Parathyroid adenoma (tissue), 2 donors: ENCODE measurements around the gene C1R.

Experiments used
- H2AFZ ChIP-seq: fragments of 300-600 bp; sonication (generic); one replicate; pipeline ENCODE4 v1.7.0; 2017; ENCODE audit warnings: antibody characterized with exemption, mild to moderate bottlenecking
- H3K27ac ChIP-seq: fragments of 300-600 bp; sonication (generic); one replicate; pipeline ENCODE4 v1.7.0; 2017
- H3K27me3 ChIP-seq: fragments of 300-600 bp; sonication (generic); one replicate; pipeline ENCODE4 v1.7.0; 2017; ENCODE audit warnings: low read length; ENCODE audit not compliant: control insufficient read depth, insufficient read depth
- H3K36me3 ChIP-seq: fragments of 300-600 bp; sonication (generic); one replicate; pipeline ENCODE4 v1.7.0; 2017; ENCODE audit warnings: low read length; ENCODE audit not compliant: control insufficient read depth, insufficient read depth
- H3K4me1 ChIP-seq: fragments of 300-600 bp; sonication (generic); one replicate; pipeline ENCODE4 v1.7.0; 2017; ENCODE audit warnings: control low read depth
- H3K4me2 ChIP-seq: fragments of 300-600 bp; sonication (generic); one replicate; pipeline ENCODE4 v1.7.0; 2017; ENCODE audit warnings: low read length
- H3K4me3 ChIP-seq: fragments of 300-600 bp; sonication (generic); one replicate; pipeline ENCODE4 v1.7.0; 2017; ENCODE audit warnings: low read depth, low read length
- H3K79me2 ChIP-seq: fragments of 300-600 bp; sonication (generic); one replicate; pipeline ENCODE4 v1.7.0; 2017; ENCODE audit warnings: control low read depth
- H3K9ac ChIP-seq: fragments of 300-600 bp; sonication (generic); one replicate; pipeline ENCODE4 v1.7.0; 2017; ENCODE audit warnings: mild to moderate bottlenecking
- H3K9me3 ChIP-seq: fragments of 300-600 bp; sonication (generic); one replicate; pipeline ENCODE4 v1.7.0; 2017; ENCODE audit warnings: low read length; ENCODE audit not compliant: control insufficient read depth
- TF ChIP-seq, protein P1 (sequence below): fragments of 300-600 bp; sonication (generic); IDR thresholded peaks from one replicate; pipeline ENCODE4 v1.7.0; 2017; ENCODE audit warnings: antibody characterized with exemption, mild to moderate bottlenecking
- donor health status: primary hyperparathyroidism.

The C1R gene

DNA sequence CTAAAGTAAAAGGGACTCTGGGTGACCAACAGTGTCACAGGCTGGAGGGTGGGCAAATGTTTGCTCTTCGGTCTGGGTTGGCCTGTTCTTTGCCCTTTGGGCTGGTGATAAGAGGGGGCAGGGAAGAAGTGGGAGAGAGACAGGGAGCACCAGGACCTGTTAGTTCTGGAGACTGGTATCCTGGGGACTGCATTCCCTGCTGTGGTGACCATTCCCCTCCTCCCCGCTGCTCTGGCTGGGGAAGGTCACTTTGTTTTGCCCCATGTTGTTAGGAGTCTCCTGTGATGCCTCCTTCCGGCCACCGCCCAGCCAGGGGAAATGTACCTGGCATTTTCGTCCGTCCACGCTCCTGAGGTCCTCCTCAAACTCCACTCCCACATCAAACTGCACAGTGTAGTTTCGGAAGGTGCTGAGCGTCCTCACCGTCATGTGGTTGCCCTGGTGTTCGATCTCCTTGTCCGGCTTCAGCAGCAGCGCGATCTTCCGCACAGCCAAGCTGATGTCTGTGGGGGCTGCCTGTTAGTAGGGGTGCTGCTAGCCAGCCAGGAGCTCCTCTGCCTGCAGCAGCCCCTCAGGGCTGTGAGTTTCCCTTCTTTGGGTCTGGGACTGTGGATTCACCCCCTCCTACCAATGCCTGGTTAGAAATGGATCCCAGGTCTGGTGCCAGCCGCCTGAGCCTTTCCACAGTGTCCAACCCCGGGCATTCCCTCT, 35.8 kb upstream of the C1R start:
- H3K9me3 ChIP-seq, result no peaks in the 10 kb centered on the region
- no peak overlapping the region for H3K27ac ChIP-seq
- H3K4me2 ChIP-seq, result peak overlapping the region; percentile 31
- no peaks in the 10 kb centered on the region for H3K27me3 ChIP-seq
- H3K9ac ChIP-seq, result no peak overlapping the region
- TF ChIP-seq, protein P1, sequence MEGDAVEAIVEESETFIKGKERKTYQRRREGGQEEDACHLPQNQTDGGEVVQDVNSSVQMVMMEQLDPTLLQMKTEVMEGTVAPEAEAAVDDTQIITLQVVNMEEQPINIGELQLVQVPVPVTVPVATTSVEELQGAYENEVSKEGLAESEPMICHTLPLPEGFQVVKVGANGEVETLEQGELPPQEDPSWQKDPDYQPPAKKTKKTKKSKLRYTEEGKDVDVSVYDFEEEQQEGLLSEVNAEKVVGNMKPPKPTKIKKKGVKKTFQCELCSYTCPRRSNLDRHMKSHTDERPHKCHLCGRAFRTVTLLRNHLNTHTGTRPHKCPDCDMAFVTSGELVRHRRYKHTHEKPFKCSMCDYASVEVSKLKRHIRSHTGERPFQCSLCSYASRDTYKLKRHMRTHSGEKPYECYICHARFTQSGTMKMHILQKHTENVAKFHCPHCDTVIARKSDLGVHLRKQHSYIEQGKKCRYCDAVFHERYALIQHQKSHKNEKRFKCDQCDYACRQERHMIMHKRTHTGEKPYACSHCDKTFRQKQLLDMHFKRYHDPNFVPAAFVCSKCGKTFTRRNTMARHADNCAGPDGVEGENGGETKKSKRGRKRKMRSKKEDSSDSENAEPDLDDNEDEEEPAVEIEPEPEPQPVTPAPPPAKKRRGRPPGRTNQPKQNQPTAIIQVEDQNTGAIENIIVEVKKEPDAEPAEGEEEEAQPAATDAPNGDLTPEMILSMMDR, result no peak
- no peaks in the 10 kb centered on the region for H3K79me2 ChIP-seq
- H2AFZ ChIP-seq, result no peak overlapping the region
- no peaks in the 10 kb centered on the region for H3K36me3 ChIP-seq
- H3K4me1 ChIP-seq, result peaks cover 8% of the 10 kb centered on the region
- H3K4me3 ChIP-seq, result peak overlapping the region; percentile 42

DNA sequence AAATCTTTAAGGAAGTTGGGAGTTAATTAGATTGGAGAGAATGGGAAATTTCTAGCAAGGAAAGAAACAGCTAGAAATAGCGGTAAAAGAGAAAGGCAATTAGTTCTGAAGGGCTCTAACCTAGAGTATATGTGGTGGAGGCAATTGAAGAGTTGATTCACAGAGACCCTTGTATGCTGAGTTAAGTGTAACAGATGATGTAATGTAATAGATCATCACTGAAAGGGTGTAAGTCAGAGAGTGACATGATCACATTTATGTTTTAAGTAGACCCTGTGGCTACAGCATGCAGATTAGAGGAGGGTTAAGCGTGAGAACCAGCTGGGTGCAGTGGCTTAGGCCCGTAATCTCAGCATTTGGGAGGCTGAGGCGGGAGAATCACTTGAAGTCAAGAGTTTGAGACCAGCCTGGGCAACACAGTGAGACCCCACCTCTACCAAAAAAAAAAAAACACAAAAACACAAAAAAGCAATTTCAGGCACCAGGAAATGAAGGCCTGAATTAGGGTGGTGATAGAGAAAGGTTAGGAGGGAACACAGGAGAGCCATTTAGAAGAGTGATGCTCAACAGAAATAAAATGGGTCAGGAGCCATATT, 33.5 kb upstream of the C1R start:
- Histone ChIP-seq H3K79me2 (no peaks in the 10 kb centered on the region), H2AFZ (no peak overlapping the region), H3K4me1 (peaks cover 8% of the 10 kb centered on the region), H3K4me2 (no peak overlapping the region), H3K36me3 (no peaks in the 10 kb centered on the region), H3K27me3 (no peaks in the 10 kb centered on the region), H3K9me3 (no peaks in the 10 kb centered on the region), H3K9ac (no peak overlapping the region), H3K27ac (no peak overlapping the region), H3K4me3 (no peak overlapping the region)
- TF ChIP-seq, protein P1, result no peak

DNA sequence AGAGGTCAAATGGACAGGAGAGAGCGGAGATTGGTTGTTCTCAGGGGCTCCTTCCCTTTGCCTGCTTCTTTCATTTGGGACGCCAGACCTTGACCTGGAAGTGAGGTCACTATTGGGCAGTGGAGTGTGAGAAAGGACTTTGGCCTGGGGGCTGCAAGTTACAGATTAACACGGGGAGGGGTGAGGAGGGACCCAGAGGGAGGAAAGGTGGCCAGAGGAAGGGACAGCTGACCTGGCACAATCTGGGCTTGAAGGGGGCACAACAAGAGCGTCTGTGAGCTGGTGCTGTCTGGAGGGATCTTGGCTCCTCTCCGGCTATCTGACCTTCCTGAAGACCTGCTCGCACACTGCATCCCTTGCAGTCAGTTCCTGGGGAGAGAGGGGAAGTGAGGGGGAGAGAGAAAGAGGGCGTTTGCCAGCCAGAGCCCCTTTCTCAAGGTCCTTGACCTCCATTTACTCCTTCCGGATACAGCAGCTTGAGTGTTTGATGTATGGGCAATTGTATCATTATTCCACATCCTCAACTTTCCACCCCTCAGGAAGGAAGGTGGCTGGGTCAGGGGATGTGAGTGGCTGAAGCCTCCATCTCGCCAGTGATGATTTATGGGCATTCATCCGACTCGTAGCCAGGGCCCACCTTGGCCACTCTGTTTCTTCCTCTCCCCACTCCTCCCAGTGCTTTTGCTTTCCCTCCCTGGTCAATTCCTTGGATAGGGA, 31.7 kb upstream of the C1R start:
- Histone ChIP-seq H3K27me3 (no peaks in the 10 kb centered on the region), H3K9me3 (no peaks in the 10 kb centered on the region)

DNA sequence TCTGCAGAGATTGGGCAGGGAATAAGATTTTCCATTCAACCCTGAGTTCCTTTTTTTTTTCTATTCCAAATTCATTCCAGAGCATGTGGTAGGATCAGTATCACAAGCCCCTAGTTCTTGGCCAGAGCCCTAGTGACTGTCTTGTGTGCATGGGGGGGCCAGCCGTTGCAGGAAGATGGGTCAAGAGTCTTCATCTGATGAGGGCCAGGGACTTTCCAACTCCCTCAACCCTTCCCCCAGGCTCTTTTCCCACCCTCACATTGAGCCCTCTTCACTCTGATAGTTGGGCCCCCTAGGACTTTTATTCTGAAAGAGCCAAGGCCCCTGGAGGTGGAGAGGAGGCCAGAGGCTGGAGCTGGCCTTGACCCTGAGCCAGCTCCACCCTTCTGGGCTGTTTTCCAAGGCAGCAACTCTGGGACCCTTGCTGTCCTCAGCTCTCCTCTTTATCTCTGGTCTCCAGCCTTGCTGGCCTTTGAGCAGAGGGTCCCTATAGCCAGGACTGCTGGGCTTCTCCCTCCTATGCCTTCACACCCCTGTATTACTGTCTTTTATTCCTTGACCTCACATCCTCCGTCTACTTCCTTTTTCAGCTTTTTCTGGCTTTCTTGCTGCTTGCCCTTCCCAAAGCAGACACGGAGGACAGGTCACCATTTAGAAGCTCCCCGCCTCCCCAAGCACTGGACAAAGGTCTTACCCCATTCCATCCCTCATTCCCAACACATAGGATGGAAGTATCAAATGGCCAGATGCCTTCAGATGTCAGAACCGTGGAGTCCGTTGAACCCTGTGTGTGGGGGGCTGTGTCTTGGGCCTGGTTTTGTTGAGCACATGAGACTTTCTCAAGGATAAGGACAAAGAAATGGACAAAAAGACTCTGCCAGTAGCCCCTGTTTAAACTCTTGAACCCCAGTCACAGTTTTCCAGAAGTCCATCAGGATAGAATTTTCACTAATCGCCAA, 30.8 kb upstream of the C1R start:
- Histone ChIP-seq H3K4me3 (no peak overlapping the region), H3K9ac (no peak overlapping the region), H3K27ac (peak overlapping the region; percentile 16), H3K27me3 (no peaks in the 10 kb centered on the region), H3K79me2 (no peaks in the 10 kb centered on the region), H3K4me1 (peaks cover 3% of the 10 kb centered on the region), H2AFZ (peak overlapping the region; percentile 35), H3K4me2 (no peak overlapping the region), H3K9me3 (no peaks in the 10 kb centered on the region), H3K36me3 (no peaks in the 10 kb centered on the region)
- TF ChIP-seq, protein P1, result no peak

More for the DNA sequence above, 31.7 kb upstream of the C1R start:
- Histone ChIP-seq H3K4me2 (no peak overlapping the region), H3K4me1 (peaks cover 8% of the 10 kb centered on the region), H3K4me3 (no peak overlapping the region), H3K9ac (no peak overlapping the region), H3K36me3 (no peaks in the 10 kb centered on the region), H2AFZ (no peak overlapping the region), H3K79me2 (no peaks in the 10 kb centered on the region), H3K27ac (peak overlapping the region; percentile 16)
- TF ChIP-seq, protein P1, result no peak
